Esophagus squamous epithelium (tissue), 4 donors: Measurements from ENCODE around the gene ASF1A.

Source experiments
- CTCF ChIP-seq, 6 experiments: fragments of 450-650 bp in 4 of 6; fragments of 200-600 bp in 2 of 6; sonication (generic) in 2 of 6; IDR thresholded peaks; one replicate each; pipeline ENCODE4 v1.5.1; 2016 to 2019; ENCODE audit warnings: antibody characterized with exemption in 6 of 6, mild to moderate bottlenecking in 4 of 6, moderate library complexity in 4 of 6
- POLR2A ChIP-seq, 4 donors: fragments of 450-650 bp; IDR thresholded peaks; one replicate each; pipeline ENCODE4 v1.6.1; 2017; ENCODE audit warnings: antibody characterized with exemption in 4 of 4, mild to moderate bottlenecking in 4 of 4, moderate library complexity in 3 of 4

- no peak for TF ChIP-seq CTCF (IDR thresholded peaks at IDR 0.05)
- TF ChIP-seq POLR2A (IDR thresholded peaks at IDR 0.05): no peak
Observed at GRCh38 chr6:118899948-118900347, 6.0 kb downstream of the ASF1A start.
